IPS-11a (cell line): ENCODE measurements around the gene UTP14A.

Source experiments
- H3K4me3 ChIP-seq: one replicate; pipeline ENCODE4 v1.5.1; 2013; ENCODE audit warnings: low read depth, low read length, control low read depth

UTP14A gene

GRCh38 chrX:129945131-129945530 is 39.2 kb downstream of the UTP14A start:
- H3K4me3 ChIP-seq = no peak overlapping the region

GRCh38 chrX:129953334-129953648 is 47.3 kb downstream of the UTP14A start:
- H3K4me3 ChIP-seq = no peak overlapping the region

- H3K4me3 ChIP-seq = no peak overlapping the region
These were observed 47.9 kb downstream of the UTP14A start for GRCh38 chrX:129953881-129954280.

GRCh38 chrX:129954804-129955203 is 48.8 kb downstream of the UTP14A start:
- no peak overlapping the region for H3K4me3 ChIP-seq

GRCh38 chrX:129955682-129956081 is 49.7 kb downstream of the UTP14A start:
- no peak overlapping the region for H3K4me3 ChIP-seq

- H3K4me3 ChIP-seq = no peak overlapping the region
These were observed 50.2 kb downstream of the UTP14A start for GRCh38 chrX:129956145-129956544.

- no peak overlapping the region for H3K4me3 ChIP-seq
These were observed 50.8 kb downstream of the UTP14A start for GRCh38 chrX:129956765-129957164.

GRCh38 chrX:129957241-129958082 is 51.5 kb downstream of the UTP14A start:
- H3K4me3 ChIP-seq = peak overlapping the region; percentile 41

- no peak overlapping the region for H3K4me3 ChIP-seq
These were observed 52.1 kb downstream of the UTP14A start for GRCh38 chrX:129958083-129958465.

GRCh38 chrX:129958814-129959492 is 53.0 kb downstream of the UTP14A start:
- H3K4me3 ChIP-seq = no peak overlapping the region

GRCh38 chrX:129959493-129959832 is 53.5 kb downstream of the UTP14A start:
- no peak overlapping the region for H3K4me3 ChIP-seq

- H3K4me3 ChIP-seq = peak overlapping the region; percentile 8
These were observed 55.5 kb downstream of the UTP14A start for GRCh38 chrX:129961180-129962083.

GRCh38 chrX:129963729-129964128 is 57.8 kb downstream of the UTP14A start:
- H3K4me3 ChIP-seq = no peak overlapping the region

- no peak overlapping the region for H3K4me3 ChIP-seq
These were observed 59.2 kb downstream of the UTP14A start for GRCh38 chrX:129965166-129965565.

- no peak overlapping the region for H3K4me3 ChIP-seq
These were observed 63.0 kb downstream of the UTP14A start for GRCh38 chrX:129968968-129969367.

- H3K4me3 ChIP-seq = no peak overlapping the region
These were observed 70.5 kb downstream of the UTP14A start for GRCh38 chrX:129976441-129976840.
